HL-60/S4 treated with phorbol 12-myristate 13-acetate at 8.2 ng/mL for 4 days and 3 days (cell line): ENCODE data around the gene SELENOF.

Experiments
- in situ Hi-C: fragments of 300-500 bp; cut with MboI; formaldehyde crosslinking; loops from 2 replicates; pipeline ENCODE4 v1.15.0; 2022; ENCODE audit warnings: low sequenced_read_pairs

Gene SELENOF

DNA sequence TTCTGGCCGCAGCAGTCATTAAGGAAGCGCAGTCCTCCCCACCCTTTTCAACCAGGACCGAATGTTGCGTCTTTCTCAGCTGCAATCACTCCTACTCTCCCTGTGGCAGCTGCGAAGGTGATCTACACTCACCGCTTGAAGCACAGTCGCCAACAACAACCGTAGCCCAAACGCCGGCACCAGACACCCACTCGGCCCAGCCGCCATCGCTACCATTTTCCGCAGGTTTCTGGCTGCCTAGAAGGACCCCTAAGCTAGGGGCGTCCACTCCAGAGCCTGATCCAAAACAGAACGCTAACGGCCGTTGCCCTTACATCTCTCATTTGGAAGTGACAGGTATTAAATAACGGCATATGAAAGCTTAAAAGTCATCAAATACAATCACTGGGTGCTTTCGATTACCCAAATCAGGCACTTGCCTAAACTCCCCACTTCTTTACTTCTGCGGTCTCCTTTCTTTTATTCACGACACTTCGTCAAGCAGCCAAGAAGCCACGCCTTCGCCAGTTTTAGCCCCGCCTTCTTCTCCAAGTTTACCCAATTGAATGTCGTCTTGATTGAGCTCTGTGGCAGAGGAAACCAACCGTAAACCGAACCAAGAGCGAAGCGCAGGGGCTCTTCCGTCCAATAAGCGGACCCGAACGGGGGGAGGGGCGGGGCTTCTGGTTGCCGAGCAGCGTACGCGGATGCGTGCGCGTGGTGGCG, at the start of gene SELENOF:
Gene SELENOF, minus strand, starts transcription at position 231 of the 705 bp plus-strand sequence. Its CDS starts 15 bp downstream, at position 216.
- in situ Hi-C loops: no loop called here

GRCh38 chr1:86960548-86960947, 46.6 kb upstream of the SELENOF start:
- in situ Hi-C loops: no loop called here

DNA sequence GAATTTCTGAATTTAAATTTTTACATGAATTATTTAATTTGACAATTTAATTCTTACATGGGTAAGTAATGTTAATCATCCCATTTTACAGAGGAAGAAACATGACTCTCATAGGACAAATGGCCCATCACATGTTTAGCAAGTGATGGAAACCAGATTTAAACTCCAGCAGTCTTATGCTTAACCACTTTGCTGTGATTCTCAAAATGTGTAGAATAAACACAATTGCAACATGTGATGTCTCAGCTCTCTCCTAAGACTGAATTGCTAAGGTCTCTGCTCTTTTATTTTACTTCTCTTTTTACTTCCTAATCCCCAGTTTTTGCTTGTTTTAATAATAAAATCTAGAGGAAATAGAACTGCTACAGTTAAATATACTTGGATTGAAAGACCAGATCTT, 43.3 kb upstream of the SELENOF start:
- in situ Hi-C loops: no loop called here

GRCh38 chr1:86956221-86956620, 42.3 kb upstream of the SELENOF start:
- in situ Hi-C loops: no loop called here

DNA sequence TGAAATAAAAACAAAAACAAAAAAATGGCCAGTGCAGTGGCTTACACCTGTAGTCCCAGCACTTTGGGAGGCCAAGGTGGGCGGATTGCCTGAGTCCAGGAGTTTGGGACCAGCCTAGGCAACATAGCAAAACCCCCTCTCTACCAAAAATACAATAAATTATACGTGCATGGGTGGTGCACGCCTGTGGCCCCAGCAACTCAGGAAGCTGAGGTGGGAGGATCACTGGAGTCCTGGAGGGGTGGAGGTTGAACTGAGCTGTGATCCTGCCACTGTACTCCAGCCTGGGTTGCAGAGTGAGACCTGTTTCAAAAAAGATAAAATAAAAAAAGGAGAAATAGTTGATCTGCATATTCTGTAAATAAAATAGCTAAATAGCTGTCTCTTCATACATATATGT, 41.8 kb upstream of the SELENOF start:
- in situ Hi-C loops: no loop called here

DNA sequence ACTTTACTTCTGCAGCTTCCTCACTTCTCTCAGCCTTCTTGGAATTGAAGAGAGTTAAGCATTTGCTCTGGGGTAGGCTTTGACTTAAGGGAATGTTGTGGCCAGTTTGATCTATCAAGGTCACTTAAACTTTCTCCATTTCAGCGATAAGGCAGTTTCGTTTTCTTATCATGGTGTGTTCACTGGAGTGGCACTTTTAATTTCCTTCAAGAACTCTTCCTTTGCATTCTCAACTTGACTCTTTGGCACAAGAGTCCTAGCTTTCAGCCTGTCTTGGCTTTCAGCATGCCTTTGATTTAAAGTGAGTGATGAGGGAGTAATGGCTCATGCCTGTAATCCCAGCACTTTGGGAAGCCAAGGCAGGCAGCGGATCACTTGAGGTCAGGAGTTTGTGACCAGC, 39.2 kb upstream of the SELENOF start:
- in situ Hi-C loops: no loop called here

GRCh38 chr1:86951430-86951829, 37.5 kb upstream of the SELENOF start:
- in situ Hi-C loops: no loop called here

DNA sequence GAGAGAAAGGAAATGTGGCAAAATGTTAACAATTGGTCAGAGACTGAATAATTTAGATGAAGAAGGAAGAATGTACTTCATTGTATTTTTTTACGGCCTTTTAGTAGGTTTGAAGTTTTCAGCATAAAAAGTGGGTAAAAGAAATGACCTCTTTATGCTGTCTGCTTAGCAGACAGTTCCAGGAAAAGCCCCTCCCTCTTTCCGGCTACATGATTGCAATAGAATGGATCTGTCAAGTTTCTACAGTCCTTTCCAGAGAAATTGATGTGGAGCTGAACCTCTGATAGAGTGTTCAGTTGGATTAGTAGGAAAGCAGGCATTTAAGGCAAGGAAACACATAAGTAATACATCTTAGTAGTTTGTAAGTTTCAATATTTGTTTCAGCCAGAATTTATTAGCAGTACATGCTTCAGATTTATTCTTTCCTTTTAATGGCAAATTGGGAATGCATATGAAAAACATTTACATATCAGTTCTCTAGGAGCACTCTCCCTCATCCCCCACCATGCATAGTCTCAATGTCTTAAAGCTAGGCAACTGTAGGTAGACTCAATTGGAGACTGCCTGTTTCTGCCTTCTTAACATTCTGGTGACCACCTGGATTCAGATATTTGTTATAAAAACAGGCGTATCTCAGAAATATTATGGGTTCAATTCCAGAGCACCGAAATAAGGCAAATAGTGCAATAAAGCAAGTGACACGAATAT, 36.9 kb upstream of the SELENOF start:
- in situ Hi-C loops: no loop called here

GRCh38 chr1:86948212-86948611, 34.3 kb upstream of the SELENOF start:
- in situ Hi-C loops: no loop called here

- in situ Hi-C loops: no loop called here
Observed at GRCh38 chr1:86942743-86943142, 28.8 kb upstream of the SELENOF start.

DNA sequence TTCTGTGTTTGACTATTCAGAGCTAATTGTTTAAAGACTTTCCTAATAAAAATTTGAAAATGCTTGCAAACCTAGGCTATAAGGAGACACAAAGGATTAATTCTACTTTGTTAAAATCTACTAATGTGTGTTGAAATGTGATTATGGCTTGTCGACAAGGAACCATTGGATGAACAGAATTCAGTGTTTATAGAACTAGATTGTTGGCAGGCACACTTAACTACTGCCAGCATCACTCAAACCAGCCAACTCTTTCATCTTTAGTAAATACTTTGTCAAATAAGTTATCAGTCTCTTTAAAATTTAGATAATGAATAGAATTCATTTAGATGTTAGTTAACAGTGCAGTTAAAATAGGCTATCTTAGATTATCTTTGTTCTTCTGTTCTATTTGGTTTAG, 28.1 kb upstream of the SELENOF start:
- in situ Hi-C loops: no loop called here

GRCh38 chr1:86940599-86940998, 26.7 kb upstream of the SELENOF start:
- in situ Hi-C loops: no loop called here

GRCh38 chr1:86939406-86939805, 25.5 kb upstream of the SELENOF start:
- in situ Hi-C loops: no loop called here

- in situ Hi-C loops: no loop called here
Observed at GRCh38 chr1:86938855-86939254, 24.9 kb upstream of the SELENOF start.

- in situ Hi-C loops: no loop called here
Observed at GRCh38 chr1:86938450-86938849, 24.5 kb upstream of the SELENOF start.

GRCh38 chr1:86933562-86934377, 19.8 kb upstream of the SELENOF start:
- in situ Hi-C loops: no loop called here

- in situ Hi-C loops: no loop called here
Observed at GRCh38 chr1:86933051-86933450, 19.1 kb upstream of the SELENOF start.

GRCh38 chr1:86928819-86929218, 14.9 kb upstream of the SELENOF start:
- in situ Hi-C loops: no loop called here

DNA sequence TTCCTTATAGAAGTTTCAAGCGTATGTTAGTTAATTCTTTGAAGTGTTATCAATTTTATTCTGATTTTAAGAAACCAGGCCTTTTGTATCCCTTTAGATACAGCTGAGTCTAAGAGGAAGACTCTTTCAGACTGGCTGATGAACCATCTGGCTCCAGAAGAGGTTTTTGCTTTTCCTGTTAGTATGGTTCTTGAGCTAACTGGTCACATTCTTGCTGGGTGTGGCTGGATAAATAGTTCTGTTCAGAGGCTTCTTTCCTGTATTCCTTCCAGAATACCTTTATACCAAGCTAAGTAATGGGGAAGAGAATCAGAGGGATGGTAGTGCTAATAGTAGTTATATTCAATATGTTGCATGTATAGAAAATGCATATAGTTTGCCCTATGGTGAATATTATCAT, 13.0 kb upstream of the SELENOF start:
- in situ Hi-C loops: no loop called here

GRCh38 chr1:86925742-86926141, 11.8 kb upstream of the SELENOF start:
- in situ Hi-C loops: no loop called here

DNA sequence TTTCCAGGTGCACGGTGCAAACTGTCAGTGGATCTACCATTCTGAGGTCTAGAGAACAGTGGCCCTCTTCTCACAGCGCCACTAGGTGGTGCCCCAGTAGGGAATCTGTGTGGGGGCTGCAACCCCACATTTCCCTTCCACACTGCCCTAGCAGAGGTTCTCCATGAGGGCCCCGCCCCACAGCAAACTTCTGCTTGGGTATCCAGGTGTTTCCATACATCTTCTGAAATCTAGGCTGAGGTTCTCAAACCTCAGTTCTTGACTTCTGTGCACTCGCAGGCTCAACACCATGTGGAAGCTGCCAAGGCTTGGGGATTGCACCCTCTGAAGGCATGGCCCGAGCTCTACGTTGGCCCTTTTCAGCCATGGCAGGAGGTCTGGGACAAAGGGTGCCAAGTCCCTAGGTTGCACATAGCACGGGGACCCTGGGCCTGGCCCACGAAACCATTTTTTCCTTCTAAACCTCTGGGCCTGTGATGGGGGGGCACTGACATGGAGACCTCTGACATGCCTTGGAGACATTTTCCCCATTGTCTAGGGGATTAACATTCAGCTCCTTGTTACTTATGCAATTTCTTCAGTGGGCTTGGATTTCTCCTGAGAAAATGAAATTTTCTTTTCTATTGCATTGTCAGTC, 10.5 kb upstream of the SELENOF start:
- in situ Hi-C loops: no loop called here
